Stimulated activated CD4-positive, alpha-beta T cell treated with anti-CD3 and anti-CD28 coated beads, Interleukin-15, amount 100 ng/mL, for 48 hours (primary cell): ENCODE measurements around the gene GDPD5.

Experiments used
- DNase-seq, 2 donors: peaks; one replicate each; pipeline ENCODE4 v3.0.0-alpha.2; 2020; ENCODE audit warnings: low read depth in 2 of 2

The GDPD5 gene

GRCh38 chr11:75516140-75516539 lies 9.6 kb downstream of the GDPD5 start:
- no peak for DNase-seq

- no peak for DNase-seq
Measured at GRCh38 chr11:75514596-75514995, 11.1 kb downstream of the GDPD5 start.

- DNase-seq, result no peak
Measured at GRCh38 chr11:75513250-75513649, 12.5 kb downstream of the GDPD5 start.

- DNase-seq, result no peak
Measured at GRCh38 chr11:75510723-75511019, 15.1 kb downstream of the GDPD5 start.

- DNase-seq, result no peak
Measured at GRCh38 chr11:75510004-75510722, 15.6 kb downstream of the GDPD5 start.

GRCh38 chr11:75509020-75509720 lies 16.6 kb downstream of the GDPD5 start:
- DNase-seq, result no peak

GRCh38 chr11:75508051-75508561 lies 17.6 kb downstream of the GDPD5 start:
- no peak for DNase-seq

- no peak for DNase-seq
Measured at GRCh38 chr11:75507571-75507970, 18.2 kb downstream of the GDPD5 start.

- DNase-seq, result no peak
Measured at GRCh38 chr11:75506827-75507226, 18.9 kb downstream of the GDPD5 start.

- no peak for DNase-seq
Measured at GRCh38 chr11:75505916-75506692, 19.6 kb downstream of the GDPD5 start.

GRCh38 chr11:75504501-75504900 lies 21.2 kb downstream of the GDPD5 start:
- no peak for DNase-seq

- DNase-seq, result no peak
Measured at GRCh38 chr11:75503531-75504099, 22.1 kb downstream of the GDPD5 start.

- no peak for DNase-seq
Measured at GRCh38 chr11:75502138-75502537, 23.6 kb downstream of the GDPD5 start.

- no peak for DNase-seq
Measured at GRCh38 chr11:75500742-75501141, 25.0 kb downstream of the GDPD5 start.

GRCh38 chr11:75499423-75500190 lies 26.1 kb downstream of the GDPD5 start:
- DNase-seq, result no peak

GRCh38 chr11:75498556-75499255 lies 27.0 kb downstream of the GDPD5 start:
- no peak for DNase-seq

- peak in 1 of 2 donors; percentile 28 for DNase-seq
Measured at GRCh38 chr11:75497788-75498409, 27.8 kb downstream of the GDPD5 start.

GRCh38 chr11:75496305-75496752 lies 29.4 kb downstream of the GDPD5 start:
- DNase-seq, result no peak

- no peak for DNase-seq
Measured at GRCh38 chr11:75495749-75496304, 29.9 kb downstream of the GDPD5 start.

GRCh38 chr11:75493626-75494025 lies 32.1 kb downstream of the GDPD5 start:
- no peak for DNase-seq
